ENCODE results near the gene OTX2.

The OTX2 gene

DNA sequence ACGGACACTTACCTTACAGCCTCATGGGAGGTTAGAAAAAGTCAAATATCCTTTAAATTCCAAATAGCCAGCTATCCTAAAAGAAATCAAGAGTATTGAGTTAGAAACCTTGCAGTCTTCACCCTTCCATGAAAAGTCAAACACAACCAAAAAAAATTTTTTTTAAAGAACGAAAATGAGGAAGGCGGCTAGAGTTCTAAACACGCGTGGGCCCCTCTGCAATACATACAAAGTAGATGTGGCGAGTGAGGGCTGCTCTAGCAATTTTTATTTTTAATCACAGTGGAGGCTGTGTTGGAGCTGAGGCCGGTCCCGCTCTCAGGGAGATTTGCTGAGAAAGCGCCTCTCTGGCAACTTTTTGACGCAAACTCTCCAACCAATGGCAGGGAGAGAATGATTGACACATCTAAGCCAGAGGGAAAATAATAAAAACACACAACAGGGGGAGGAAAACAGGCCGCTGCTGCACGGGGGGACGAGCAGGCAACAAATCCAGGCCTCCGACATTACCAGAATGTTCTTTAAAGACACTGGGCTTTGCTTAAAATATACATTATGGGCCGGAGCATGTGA, at the start of gene OTX2:
OTX2 (minus strand) TSS at position 333 of the 573 bp plus-strand sequence. CDS start 5,023 bp downstream, outside the sequence.
- no peak for DNase-seq

- DNase-seq, result no peak
These were observed 48.1 kb upstream of the OTX2 start for GRCh38 chr14:56858422-56858821.

GRCh38 chr14:56857216-56857615, 46.9 kb upstream of the OTX2 start:
- DNase-seq, result no peak

DNA sequence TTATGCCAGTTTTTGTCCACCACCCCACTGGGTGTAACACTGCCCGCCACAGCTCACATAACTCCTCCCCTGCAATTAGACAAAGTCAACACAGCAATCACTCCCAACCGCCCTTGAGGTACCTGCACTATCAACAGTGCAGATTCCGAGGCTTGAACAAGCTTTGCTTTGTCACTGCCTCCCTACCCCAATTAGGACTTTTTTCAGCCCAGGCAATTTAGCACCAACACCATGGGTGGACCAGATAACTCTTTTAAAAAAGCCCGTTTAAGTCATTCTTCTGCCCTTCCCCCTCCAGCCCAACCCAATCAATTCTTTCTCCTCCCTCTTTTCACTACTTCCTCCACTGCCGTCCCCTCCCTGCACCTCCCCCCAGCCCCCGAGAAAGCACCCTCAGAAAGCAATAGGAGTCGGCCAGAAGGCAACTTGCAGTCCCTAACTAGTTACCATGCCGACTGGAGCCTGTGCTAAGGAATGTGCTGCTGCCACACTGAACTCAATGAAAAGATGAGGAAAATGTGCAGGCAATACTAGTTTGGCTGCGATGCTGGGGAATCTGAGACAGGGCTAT, 45.7 kb upstream of the OTX2 start:
- DNase-seq, result no peak

GRCh38 chr14:56854325-56854724, 44.0 kb upstream of the OTX2 start:
- no peak for DNase-seq

GRCh38 chr14:56846970-56847930, 37.0 kb upstream of the OTX2 start:
- DNase-seq, result no peak

DNA sequence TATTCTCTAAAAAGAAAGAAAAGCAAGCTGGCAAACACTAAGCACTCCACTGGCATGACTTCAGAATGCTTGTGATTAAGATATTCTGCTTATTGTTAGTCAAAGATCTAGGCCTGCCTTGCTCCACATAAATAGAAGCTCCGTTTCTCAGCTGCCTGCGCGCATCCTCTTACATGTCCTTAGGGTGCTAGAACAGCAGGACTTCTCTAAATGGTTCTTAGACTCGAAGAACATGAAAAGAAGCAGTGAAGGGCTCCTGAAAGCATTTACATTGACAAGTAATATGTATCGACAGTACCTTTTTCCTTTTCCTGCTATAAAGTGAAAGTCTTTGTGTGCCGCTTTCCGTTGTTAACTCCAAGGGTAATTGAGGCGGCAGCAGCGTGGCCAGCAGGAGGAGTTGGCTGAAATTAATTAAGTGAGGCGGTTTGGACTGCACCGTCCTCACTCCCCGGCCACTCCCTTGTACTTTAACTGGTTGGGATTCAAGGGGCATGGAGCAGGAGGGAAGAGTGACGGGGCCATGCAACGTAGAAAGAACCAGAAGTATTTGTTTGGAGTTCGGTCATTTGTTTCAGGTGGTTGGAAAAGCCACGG, 34.2 kb upstream of the OTX2 start:
- DNase-seq, result no peak

GRCh38 chr14:56841611-56842010, 31.3 kb upstream of the OTX2 start:
- DNase-seq, result no peak

GRCh38 chr14:56840221-56840620, 29.9 kb upstream of the OTX2 start:
- no peak for DNase-seq

DNA sequence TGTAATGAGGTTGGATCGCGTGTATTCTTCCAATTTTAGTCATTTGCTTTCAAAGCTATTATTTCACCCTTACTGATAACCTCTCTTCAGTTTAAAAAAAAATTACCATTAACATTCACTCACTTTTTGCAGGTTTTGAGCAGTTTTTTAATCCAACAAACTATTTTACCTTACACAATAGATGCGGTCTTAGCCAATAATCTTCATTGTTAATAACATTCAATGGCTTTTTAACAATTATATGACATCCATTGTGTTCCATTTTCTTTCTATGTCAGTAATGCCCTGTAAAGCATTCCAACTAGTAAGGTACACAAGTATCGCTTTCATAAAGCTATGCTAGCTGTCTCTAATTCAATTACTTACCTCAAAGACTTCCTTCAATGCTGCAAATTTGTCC, 18.9 kb upstream of the OTX2 start:
- no peak for DNase-seq

GRCh38 chr14:56826214-56826613, 15.9 kb upstream of the OTX2 start:
- no peak for DNase-seq

DNA sequence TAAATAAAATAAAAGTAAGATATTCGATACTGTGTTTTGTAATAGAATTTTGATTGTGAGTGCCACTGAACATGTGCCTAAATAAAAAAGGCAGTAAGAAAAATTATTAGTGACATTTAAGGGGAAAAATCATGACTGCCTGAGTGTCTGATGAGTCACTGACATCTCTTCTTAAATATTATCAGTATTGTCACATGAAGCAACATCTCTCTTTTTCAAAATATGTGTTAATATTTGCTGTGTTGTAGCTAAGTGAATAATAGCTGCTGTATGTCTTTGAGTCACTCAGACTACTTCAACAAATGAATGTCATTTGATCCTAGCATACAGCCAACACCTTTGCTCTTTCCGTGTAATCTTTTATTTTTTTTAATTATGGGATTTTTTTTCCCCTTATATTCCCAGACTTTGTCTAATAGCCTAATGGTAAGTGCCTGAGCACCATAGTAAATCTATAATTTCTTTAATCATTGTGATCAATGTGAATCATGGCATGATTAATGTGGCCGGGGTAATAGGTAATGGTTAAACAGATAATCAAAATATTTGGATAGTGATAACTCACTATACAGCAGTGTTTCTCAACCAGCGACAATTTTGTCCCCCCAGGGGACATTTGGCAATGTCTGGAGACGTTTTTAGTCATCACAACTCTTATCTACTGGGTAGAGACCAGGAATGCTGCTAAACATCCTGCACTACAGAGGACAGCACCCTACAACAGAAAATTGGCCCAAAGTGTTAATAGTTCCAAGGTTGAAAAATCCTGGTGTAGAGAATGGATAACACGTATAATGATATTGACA, 11.7 kb upstream of the OTX2 start:
- no peak for DNase-seq

GRCh38 chr14:56821177-56821576, 10.9 kb upstream of the OTX2 start:
- no peak for DNase-seq

GRCh38 chr14:56817396-56817921, 7.2 kb upstream of the OTX2 start:
- DNase-seq, result no peak

DNA sequence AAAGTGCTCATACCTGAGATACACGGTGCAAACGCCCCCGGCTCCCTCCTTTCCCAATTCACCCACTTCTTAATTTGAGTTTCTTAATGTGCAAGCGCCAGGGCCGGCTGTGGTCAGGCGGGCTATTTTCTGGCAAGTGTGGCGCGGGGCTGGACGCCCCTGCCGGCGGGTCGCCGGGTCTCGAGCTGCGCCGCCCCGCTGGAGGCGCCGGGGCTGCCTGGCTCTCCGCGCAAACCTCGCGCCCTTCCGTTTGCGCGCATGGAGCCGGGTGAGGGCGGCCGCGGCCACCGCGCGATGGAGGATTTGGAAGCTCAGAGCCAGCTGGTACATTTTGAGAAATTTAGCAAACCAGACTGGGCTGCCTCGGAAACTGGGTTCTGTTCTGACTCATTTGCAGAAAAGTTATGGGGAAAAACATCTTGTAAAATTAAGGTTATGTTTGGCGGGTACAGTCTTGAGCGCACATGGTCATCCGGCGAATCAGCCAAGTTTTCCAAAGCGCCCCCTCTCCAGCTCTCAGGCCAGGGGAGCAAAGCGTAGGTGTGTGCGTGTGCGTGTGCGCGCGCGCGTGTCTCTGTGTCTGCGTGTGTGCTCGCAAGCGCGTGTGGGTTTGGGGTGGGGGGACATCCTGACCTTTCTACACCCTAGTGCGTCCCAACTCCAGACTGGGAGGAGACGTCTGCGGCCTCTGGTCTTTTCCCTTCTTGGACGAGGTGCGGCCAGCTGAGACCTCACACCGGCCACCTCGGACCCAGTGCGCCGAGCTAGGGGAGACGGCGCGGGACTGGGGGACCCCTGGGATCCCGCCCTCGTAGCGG, 6.5 kb upstream of the OTX2 start:
- no peak for DNase-seq

GRCh38 chr14:56815745-56816144, 5.5 kb upstream of the OTX2 start:
- DNase-seq, result no peak

DNA sequence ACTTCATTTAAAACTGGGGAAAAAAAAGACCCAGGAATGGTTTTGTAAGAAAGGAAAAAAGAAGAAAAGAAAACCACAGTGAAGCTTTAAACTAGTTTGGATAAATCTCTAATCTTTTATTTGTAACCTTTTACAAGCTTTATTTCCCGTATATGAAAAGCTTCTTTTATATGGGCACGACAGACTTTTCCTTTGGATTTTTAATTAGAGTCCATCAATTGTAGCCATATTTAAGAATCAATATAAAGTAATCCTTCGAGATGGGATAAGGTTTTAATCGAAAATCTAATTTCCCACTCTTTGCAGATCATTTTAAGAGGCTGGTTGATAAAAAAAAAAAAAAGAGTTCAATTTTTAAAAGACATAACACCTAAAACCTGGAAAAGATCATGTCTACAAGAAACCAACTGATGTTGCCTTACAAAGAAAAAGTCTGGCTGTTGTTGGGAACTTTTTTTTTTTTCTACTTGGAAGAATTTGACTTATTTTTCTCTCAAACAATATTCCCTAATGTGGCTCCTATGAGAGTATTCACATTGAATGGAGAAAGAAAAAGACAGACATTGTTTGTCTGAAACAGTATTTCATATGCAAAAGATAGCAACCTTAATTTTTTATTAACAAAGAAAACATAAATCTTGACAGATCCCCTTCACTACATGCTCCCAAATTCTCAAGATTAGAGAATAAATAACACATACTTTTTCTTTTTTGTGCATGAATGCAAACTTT, 4.9 kb upstream of the OTX2 start:
- DNase-seq, result no peak

- DNase-seq, result no peak
These were observed 4.3 kb upstream of the OTX2 start for GRCh38 chr14:56814519-56814959.

DNA sequence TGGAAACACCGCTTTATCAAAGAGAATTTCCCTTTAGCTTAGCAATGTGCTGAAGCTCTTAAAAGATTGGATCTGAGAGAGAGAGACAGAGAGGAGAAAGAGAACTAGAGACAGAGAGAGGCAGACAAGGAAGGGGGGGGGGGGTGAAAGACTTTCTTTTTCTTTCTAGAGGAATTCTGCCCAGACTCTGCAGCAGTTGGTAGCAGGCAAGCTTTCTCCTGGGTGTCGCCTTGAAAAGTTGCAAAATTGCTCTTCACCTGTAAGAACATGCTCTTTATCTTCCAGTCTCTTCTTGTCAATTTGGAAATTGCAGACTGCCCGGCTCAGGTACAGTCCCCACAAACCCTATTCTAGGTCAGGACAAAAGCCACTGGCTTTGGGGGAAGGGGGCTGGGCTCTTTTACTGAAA, 2.9 kb upstream of the OTX2 start:
- DNase-seq, result no peak

DNA sequence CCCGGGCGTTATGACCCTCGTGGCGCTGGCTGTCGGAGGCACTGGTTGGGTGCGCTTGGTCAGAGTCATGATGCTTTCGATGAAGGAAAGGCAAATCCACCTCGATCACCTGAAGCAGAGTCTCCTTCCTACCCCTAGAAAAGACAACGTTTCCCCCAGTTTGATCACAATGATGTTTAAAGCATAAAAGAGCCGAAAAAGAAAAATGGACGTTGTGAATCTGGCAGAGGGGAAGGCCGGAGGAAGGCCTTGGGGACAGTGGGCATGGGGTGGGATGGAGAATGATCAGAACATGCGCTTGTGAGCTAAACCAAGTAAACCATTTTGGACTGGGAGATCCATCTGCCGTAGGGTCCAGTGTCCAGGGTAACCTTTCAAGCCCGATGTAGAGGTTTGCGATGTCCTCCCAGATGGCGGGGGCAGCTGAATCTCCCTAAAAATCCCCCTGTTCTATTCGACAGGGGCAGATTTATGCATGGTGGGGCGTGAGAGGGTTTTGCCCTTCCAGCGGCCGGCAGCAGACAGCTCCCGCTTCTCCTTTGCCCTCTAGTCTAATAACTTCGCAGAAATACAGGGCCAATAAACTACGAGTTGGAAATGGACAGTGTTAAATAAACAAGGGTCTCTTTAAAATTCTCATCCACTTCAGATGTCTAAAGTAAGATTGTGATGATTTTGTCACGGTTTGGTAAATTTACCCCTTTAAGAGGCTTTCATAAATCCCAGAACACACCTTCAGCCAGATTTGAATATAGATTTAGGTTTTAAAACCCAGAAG, 2.3 kb upstream of the OTX2 start:
- DNase-seq, result no peak
